ENCODE measurements around the gene NCAM1. TPM values are rescaled to one million over a fixed set of nuclear protein-coding genes. Genes with fewer than 3 reads are reported as not detected.

The NCAM1 gene
- total and polyA plus RNA-seq, 2 of the 13 experiments (the other 11 are each of a cell fraction or from before 2014, with no cell fraction given): 0.05 TPM; not detected in 1

DNA sequence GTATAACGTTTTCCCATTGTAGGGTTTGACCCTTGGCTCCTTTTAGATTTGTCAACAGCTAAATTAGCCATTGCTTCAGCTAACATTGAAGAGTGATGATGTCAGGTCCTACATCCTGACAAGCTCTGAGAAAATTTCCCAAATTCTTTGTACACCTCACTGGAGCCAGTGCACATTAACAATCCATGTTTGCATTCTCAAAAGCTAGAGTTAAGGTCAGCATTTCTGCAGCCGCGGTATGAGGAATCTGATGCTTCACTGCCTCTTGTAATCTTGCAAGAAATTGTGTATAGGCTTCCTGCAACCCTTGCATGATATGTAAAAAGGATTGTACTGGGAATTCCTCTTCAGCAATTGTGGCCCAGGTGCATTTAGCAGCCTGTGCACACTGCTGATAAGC is 33.1 kb upstream of the NCAM1 start (continued):
- TF ChIP-seq MAFK (conservative IDR thresholded peaks at IDR 0.05 in 1 of 2, IDR thresholded peaks at IDR 0.05 in 1 of 2; ENCODE audit: low read length in 2 of 2) (no peak), SCMH1 (CRISPR knock-in tag; IDR thresholded peaks at IDR 0.05; ENCODE audit: borderline replicate concordance) (no peak), JUNB (CRISPR knock-in tag; IDR thresholded peaks at IDR 0.05; ENCODE audit: borderline replicate concordance) (no peak)
- TF ChIP-seq, protein P1, sequence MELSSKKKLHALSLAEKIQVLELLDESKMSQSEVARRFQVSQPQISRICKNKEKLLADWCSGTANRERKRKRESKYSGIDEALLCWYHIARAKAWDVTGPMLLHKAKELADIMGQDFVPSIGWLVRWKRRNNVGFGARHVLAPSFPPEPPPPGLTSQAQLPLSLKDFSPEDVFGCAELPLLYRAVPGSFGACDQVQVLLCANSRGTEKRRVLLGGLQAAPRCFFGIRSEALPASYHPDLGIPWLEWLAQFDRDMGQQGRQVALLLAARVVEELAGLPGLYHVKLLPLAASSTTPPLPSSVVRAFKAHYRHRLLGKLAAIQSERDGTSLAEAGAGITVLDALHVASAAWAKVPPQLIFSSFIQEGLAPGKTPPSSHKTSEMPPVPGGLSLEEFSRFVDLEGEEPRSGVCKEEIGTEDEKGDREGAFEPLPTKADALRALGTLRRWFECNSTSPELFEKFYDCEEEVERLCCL (CRISPR knock-in tag; IDR thresholded peaks at IDR 0.05; ENCODE audit: borderline replicate concordance): no peak
- TF ChIP-seq, protein P2, sequence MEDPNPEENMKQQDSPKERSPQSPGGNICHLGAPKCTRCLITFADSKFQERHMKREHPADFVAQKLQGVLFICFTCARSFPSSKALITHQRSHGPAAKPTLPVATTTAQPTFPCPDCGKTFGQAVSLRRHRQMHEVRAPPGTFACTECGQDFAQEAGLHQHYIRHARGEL (CRISPR knock-in tag; IDR thresholded peaks at IDR 0.05): no peak

DNA sequence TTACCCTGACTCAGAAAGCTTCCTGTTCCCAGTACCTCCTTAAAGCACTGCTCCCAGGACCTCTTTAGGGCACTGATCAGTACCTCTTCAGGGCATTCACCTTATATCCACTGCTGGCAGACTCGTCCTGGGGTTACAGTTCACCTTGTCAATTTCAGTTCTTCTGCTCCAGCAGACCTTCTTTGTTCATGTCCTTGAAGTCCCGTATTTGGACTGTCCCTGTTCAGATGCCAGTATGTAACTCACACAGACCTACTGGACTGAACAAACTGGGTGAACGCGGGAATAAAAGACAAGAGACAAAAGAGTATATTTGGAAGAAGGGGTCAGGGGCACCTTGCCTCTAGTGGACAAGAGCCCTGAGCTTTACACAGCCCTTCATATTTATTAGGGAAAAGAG is 31.8 kb upstream of the NCAM1 start:
- Histone ChIP-seq H4K20me1 (ENCODE audit: insufficient read depth, low read length) (no peaks in the 10 kb centered on the region), H3K4me2 (ENCODE audit: low read depth, low read length) (no peak overlapping the region), H3K4me1 (ENCODE audit: insufficient read depth, low read length) (no peaks in the 10 kb centered on the region), H3K36me3 (replicated peaks in 1 of 2; ENCODE audit: control insufficient read depth in 1 of 2, insufficient read depth in 2 of 2, low read length in 2 of 2) (no peaks in the 10 kb centered on the region), H3K79me2 (ENCODE audit: insufficient read depth, low read length) (no peaks in the 10 kb centered on the region), H2AFZ (ENCODE audit: low read length) (no peak overlapping the region), H3K27me3 (ENCODE audit: control insufficient read depth in 1 of 2, insufficient read depth in 2 of 2, low read length in 2 of 2) (no peaks in the 10 kb centered on the region; a peak in 3 of 5 replicates), H3K9ac (ENCODE audit: insufficient read depth, low read depth, low read length) (no peak overlapping the region), H3K4me3 (replicated peaks in 1 of 3; ENCODE audit: insufficient read depth in 1 of 3, low read depth in 2 of 3, low read length in 3 of 3) (no peak overlapping the region), H3K27ac (ENCODE audit: extremely low read length, insufficient read depth, low read length) (no peak overlapping the region), H3K9me3 (ENCODE audit: low read length) (no peaks in the 10 kb centered on the region)
- in situ Hi-C loops (cut with HindIII; ENCODE audit: extremely low pct_ligation_motif_present, low pct_unique_long_range_greater_than_20kb): no loop called here
- DNase-seq (ENCODE audit: low spot score) (no peak), FAIRE-seq (no peak), ATAC-seq (no peak)
- POLR2A ChIA-PET: no interaction called here
- intact Hi-C loops (cut with micrococcal nuclease; ENCODE audit: unreplicated experiment): no loop called here
- WGBS (ENCODE audit: low lambda C conversion rate): 26% methylated on average over 4 of the region's 4 CpGs
- BruUV-seq (replicated peaks): no TSS peak
- CTCF ChIA-PET (ENCODE audit: low intra/inter-chr PET ratio, low total read pairs): no interaction called here
- TF ChIP-seq ZNF460 (CRISPR knock-in tag; IDR thresholded peaks at IDR 0.05; ENCODE audit: borderline replicate concordance) (no peak), ZNF570 (CRISPR knock-in tag; IDR thresholded peaks at IDR 0.05; ENCODE audit: borderline replicate concordance) (no peak), LCORL (IDR thresholded peaks at IDR 0.05) (no peak), LCORL (CRISPR knock-in tag; IDR thresholded peaks at IDR 0.05) (no peak), SP4 (CRISPR knock-in tag; IDR thresholded peaks at IDR 0.05) (no peak), ZNF44 (CRISPR knock-in tag; IDR thresholded peaks at IDR 0.05) (no peak), SIN3A (IDR thresholded peaks at IDR 0.05; ENCODE audit: borderline replicate concordance, low read depth, low read length) (no peak)
- TF ChIP-seq, protein P3, sequence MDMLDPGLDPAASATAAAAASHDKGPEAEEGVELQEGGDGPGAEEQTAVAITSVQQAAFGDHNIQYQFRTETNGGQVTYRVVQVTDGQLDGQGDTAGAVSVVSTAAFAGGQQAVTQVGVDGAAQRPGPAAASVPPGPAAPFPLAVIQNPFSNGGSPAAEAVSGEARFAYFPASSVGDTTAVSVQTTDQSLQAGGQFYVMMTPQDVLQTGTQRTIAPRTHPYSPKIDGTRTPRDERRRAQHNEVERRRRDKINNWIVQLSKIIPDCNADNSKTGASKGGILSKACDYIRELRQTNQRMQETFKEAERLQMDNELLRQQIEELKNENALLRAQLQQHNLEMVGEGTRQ (IDR thresholded peaks at IDR 0.05; ENCODE audit: low read depth, low read length): no peak
- TF ChIP-seq, protein P3 (CRISPR knock-in tag; IDR thresholded peaks at IDR 0.05; ENCODE audit: borderline replicate concordance): no peak
- TF ChIP-seq, protein P4, sequence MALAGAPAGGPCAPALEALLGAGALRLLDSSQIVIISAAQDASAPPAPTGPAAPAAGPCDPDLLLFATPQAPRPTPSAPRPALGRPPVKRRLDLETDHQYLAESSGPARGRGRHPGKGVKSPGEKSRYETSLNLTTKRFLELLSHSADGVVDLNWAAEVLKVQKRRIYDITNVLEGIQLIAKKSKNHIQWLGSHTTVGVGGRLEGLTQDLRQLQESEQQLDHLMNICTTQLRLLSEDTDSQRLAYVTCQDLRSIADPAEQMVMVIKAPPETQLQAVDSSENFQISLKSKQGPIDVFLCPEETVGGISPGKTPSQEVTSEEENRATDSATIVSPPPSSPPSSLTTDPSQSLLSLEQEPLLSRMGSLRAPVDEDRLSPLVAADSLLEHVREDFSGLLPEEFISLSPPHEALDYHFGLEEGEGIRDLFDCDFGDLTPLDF (CRISPR knock-in tag; IDR thresholded peaks at IDR 0.05): no peak
- TF ChIP-seq, protein P5, sequence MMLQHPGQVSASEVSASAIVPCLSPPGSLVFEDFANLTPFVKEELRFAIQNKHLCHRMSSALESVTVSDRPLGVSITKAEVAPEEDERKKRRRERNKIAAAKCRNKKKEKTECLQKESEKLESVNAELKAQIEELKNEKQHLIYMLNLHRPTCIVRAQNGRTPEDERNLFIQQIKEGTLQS (CRISPR knock-in tag; IDR thresholded peaks at IDR 0.05): no peak
- TF ChIP-seq, protein P6, sequence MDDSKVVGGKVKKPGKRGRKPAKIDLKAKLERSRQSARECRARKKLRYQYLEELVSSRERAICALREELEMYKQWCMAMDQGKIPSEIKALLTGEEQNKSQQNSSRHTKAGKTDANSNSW (CRISPR knock-in tag; IDR thresholded peaks at IDR 0.05; ENCODE audit: borderline replicate concordance): no peak
